Measurements from ENCODE around the gene PRRX1.

The PRRX1 gene

DNA sequence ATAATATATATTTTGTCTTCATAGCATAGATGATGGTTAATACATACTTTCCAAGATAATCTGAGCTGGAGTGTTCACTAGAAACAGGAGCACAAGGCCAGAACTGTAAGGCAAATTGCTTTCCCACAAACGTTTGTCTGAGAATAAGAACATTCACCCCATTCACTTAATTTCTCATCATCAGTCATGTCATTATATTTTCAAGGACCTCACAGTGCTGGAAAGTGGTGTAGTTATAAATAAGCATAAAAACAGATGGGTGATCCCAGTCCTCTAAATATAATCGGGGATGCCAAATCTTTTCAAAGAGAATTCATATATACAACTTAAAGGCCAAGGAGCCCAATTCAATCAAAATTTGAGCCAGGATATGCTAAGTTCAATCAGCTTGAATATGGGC lies 8.4 kb downstream of the PRRX1 start:
- TF ChIP-seq, protein P1, sequence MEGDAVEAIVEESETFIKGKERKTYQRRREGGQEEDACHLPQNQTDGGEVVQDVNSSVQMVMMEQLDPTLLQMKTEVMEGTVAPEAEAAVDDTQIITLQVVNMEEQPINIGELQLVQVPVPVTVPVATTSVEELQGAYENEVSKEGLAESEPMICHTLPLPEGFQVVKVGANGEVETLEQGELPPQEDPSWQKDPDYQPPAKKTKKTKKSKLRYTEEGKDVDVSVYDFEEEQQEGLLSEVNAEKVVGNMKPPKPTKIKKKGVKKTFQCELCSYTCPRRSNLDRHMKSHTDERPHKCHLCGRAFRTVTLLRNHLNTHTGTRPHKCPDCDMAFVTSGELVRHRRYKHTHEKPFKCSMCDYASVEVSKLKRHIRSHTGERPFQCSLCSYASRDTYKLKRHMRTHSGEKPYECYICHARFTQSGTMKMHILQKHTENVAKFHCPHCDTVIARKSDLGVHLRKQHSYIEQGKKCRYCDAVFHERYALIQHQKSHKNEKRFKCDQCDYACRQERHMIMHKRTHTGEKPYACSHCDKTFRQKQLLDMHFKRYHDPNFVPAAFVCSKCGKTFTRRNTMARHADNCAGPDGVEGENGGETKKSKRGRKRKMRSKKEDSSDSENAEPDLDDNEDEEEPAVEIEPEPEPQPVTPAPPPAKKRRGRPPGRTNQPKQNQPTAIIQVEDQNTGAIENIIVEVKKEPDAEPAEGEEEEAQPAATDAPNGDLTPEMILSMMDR (conservative IDR thresholded peaks at IDR 0.05), result no peak
- no peak for TF ChIP-seq ZFX (IDR thresholded peaks at IDR 0.05)
- no peak overlapping the region for H3K27ac ChIP-seq

DNA sequence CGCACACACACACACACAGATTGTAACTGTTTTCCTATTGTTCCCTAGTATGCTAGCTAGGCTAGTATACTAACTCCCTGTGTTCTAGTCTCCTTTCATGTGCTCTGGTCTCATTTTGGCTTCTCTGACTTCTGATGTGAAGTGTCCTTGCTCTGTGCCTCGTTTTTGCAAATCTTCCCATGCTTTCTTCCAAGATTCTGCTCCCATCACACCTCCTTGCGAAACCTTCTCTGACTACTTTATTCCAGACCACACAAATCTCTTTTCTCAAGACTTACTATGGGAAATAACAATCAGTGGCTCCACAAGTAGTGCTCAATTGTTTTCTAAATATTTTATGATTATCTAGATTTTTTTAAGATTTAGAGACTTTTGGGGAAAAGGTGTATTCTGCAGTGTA lies 10.3 kb downstream of the PRRX1 start:
- no peak overlapping the region for H3K27ac ChIP-seq
- no peak for TF ChIP-seq ZFX (IDR thresholded peaks at IDR 0.05)
- TF ChIP-seq, protein P1 (conservative IDR thresholded peaks at IDR 0.05), result no peak

DNA sequence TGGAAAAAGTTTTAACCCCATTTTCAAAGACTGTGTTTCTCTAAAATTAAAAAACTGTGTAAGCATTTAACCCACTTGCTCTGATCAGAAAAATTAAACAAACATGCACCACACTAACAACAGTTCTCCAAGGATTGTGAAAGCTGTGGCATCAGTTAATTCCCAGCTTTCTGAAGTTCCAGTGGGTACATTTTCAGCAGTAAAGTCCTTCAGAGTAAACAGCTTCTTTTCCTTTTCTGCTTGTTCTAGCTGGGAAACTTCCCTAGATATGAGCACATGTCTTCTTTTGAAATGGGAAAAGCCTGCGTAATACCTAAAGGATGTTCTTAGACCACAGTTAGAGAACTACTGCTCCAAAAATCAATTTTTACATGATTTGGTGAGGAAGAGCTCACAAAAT lies 11.1 kb downstream of the PRRX1 start:
- H3K27ac ChIP-seq, result no peak overlapping the region
- no peak for TF ChIP-seq ZFX (IDR thresholded peaks at IDR 0.05)
- TF ChIP-seq, protein P1 (conservative IDR thresholded peaks at IDR 0.05), result no peak

DNA sequence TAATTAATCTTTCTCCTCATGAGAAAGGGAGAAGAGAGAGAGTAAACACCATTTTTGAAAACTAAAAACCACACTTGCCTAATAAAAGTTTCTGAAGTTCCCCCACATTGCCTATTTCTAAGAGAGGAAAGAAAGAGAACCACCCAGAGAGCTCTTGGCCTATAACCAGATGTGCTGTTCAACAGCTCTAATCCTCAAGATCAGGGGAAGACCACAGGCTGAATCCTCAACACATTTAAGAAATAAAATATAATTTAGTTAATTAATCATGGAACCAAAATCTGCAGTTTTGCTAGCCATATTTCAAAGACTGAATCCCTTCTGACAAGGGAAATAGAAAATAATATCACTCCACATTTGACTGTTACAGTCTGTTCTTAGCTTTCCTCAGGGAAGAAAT lies 11.9 kb downstream of the PRRX1 start:
- TF ChIP-seq, protein P1 (conservative IDR thresholded peaks at IDR 0.05), result no peak
- no peak for TF ChIP-seq ZFX (IDR thresholded peaks at IDR 0.05)
- H3K27ac ChIP-seq, result no peak overlapping the region

DNA sequence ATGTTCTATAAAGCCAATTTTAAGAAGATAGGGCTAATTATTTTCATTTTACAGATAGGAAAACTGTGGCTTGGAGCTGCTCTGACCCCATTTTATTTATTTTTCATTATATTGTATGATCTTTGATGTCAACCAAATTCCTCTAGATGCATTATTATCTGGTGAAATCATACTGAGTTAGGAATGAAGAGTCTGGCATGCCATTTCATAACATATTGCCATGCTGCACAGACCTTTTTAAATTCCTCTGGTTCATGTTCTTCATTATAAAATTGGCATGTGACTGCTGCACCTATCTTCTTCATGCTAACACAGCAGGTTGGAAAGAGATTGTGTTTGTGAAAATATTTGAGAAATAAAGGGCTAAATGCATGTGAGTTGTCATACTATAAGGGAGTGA lies 12.7 kb downstream of the PRRX1 start:
- no peak overlapping the region for H3K27ac ChIP-seq
- no peak for TF ChIP-seq ZFX (IDR thresholded peaks at IDR 0.05)
- TF ChIP-seq, protein P1 (conservative IDR thresholded peaks at IDR 0.05), result no peak

DNA sequence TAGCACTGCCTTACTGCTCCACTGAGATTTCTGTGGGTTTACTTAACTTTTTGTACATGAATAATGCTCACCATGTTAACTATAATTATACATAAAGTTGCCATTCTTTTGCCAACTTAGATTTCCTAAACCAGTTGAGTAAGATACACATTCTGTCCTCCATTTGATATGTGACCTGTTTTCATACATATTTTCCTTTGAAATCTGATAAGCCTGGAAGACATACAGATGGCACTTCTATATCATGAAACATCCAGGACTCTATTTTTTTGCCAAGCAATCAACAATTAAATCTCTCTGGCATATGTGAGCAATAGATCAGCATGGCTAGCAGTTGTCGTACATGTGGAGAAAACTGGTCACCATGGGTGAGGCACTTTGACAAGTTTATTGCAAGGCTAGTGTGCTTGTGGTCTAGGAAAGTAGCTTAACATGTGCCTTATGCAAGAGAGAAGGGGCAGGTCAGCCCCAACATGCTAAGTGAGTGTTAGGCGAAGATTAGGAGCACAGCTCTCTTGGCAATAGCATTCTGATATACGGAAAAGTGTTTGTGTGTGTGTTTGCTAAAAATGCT lies 14.2 kb downstream of the PRRX1 start:
- H3K27ac ChIP-seq, result no peak overlapping the region
- TF ChIP-seq ZFX (IDR thresholded peaks at IDR 0.05), result no peak
- TF ChIP-seq, protein P1 (conservative IDR thresholded peaks at IDR 0.05), result no peak

DNA sequence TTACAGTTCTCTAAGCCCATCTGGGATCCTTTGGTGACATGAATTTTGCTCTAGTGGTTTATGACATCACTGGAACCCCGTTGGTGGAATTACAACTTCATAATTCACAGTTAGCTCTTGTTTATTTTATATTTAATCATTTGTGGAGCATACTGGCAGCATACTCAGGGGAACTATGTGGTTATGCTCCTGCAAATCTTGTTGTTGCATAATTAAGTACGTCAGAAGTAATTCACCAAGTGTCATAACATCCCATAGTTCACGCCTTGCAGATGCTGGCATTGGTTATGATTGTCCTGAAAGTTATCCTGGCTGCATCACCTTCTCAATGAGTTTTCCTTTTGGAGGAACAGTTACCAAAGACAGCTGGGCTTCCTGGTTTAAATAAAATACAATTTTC lies 16.5 kb downstream of the PRRX1 start:
- no peak for TF ChIP-seq ZFX (IDR thresholded peaks at IDR 0.05)
- TF ChIP-seq, protein P1 (conservative IDR thresholded peaks at IDR 0.05), result no peak
- no peak overlapping the region for H3K27ac ChIP-seq
